PC-3 (cell line): Measurements from ENCODE around the gene METAP1. TPM values are rescaled to one million over a fixed set of nuclear protein-coding genes. Genes with fewer than 3 reads are reported as not detected.
"Not testable (repeated sequence)": the region's sequence is repeated elsewhere in the genome, so short reads cannot be mapped to it uniquely, and the experiment has no call there.

Experiments used
- ATAC-seq: fragments of 200-7000 bp; cut with Tn5 transposase; 2 replicates; pipeline ENCODE4 v1.9.1; 2020; ENCODE audit warnings: mild to moderate bottlenecking, moderate library complexity
- BruUV-seq: library from RNA; stranded (reverse); fragments of 400-500 nt; replicated peaks from 2 replicates; lab custom pipeline; 2021; lab: Mats Ljungman, UMichigan
- CTCF ChIA-PET: fragments of 300-600 bp; sonication (Branson Sonifier 250); formaldehyde crosslinking; loops from one replicate; lab custom pipeline; 2022; ENCODE audit warnings: antibody characterized with exemption; lab: Charles Lee
- POLR2A ChIA-PET: fragments of 300-600 bp; sonication (Branson Sonifier 250); formaldehyde crosslinking; loops from one replicate; lab custom pipeline; 2022; ENCODE audit warnings: antibody characterized with exemption; ENCODE audit not compliant: unreplicated experiment; lab: Charles Lee
- DNase-seq: peaks from one replicate; pipeline ENCODE4 v3.0.0-alpha.2; 2015
- H2AFZ ChIP-seq: fragments of 300-600 bp; sonication (generic); 2 replicates; pipeline ENCODE4 v1.6.0; 2016; ENCODE audit warnings: antibody characterized with exemption, low read length
- H3F3A ChIP-seq: fragments of 300-600 bp; sonication (generic); one replicate; pipeline ENCODE4 v1.6.0; 2017; ENCODE audit warnings: antibody characterized with exemption, low read length, control low read depth, mild to moderate bottlenecking; ENCODE audit not compliant: unreplicated experiment
- H3K27ac ChIP-seq: fragments of 300-600 bp; sonication (generic); 2 replicates; pipeline ENCODE4 v1.5.1; 2016; ENCODE audit warnings: mild to moderate bottlenecking, low read length
- H3K27me3 ChIP-seq: fragments of 300-600 bp; sonication (generic); 2 replicates; pipeline ENCODE4 v1.6.1; 2016; ENCODE audit warnings: low read length, mixed read lengths
- H3K36me3 ChIP-seq: fragments of 300-600 bp; sonication (generic); 2 replicates; pipeline ENCODE4 v1.6.1; 2016; ENCODE audit warnings: low read depth, mixed run types, low read length, mixed read lengths
- H3K4me1 ChIP-seq: fragments of 300-600 bp; sonication (generic); 2 replicates; pipeline ENCODE4 v1.5.1; 2016; ENCODE audit warnings: low read length; ENCODE audit not compliant: insufficient read depth
- H3K4me2 ChIP-seq: fragments of 300-600 bp; sonication (generic); 2 replicates; pipeline ENCODE4 v1.6.0; 2016; ENCODE audit warnings: low read length
- H3K4me3 ChIP-seq: fragments of 300-600 bp; sonication (generic); 2 replicates; pipeline ENCODE4 v1.5.1; 2016; ENCODE audit warnings: mild to moderate bottlenecking, low read length, mixed read lengths
- H3K79me2 ChIP-seq: fragments of 300-600 bp; sonication (generic); 2 replicates; pipeline ENCODE4 v1.6.1; 2017; ENCODE audit warnings: low read length, mixed read lengths
- H3K9ac ChIP-seq: fragments of 300-600 bp; sonication (generic); 2 replicates; pipeline ENCODE4 v1.6.0; 2016; ENCODE audit warnings: mild to moderate bottlenecking, low read length
- H3K9me2 ChIP-seq: fragments of 300-600 bp; sonication (generic); replicated peaks from 2 replicates; pipeline ENCODE4 v1.6.1; 2016; ENCODE audit warnings: mixed run types, low read length, mixed read lengths
- H3K9me3 ChIP-seq: fragments of 300-600 bp; sonication (generic); 2 replicates; pipeline ENCODE4 v1.6.1; 2016; ENCODE audit warnings: low read length, mixed read lengths
- H4K20me1 ChIP-seq: fragments of 300-600 bp; sonication (generic); 2 replicates; pipeline ENCODE4 v1.6.1; 2016; ENCODE audit warnings: low read length, mixed read lengths
- EZH2 ChIP-seq: fragments of 300-600 bp; sonication (generic); IDR thresholded peaks from one replicate; pipeline ENCODE4 v1.6.1; 2017; ENCODE audit warnings: antibody characterized with exemption, mild to moderate bottlenecking, low read length; ENCODE audit not compliant: unreplicated experiment
- EZH2phosphoT487 ChIP-seq: fragments of 300-600 bp; sonication (generic); IDR thresholded peaks from 2 replicates; pipeline ENCODE4 v1.6.1; 2018; ENCODE audit warnings: mild to moderate bottlenecking, antibody characterized with exemption, low read length, borderline replicate concordance
- intact Hi-C: fragments of 100-400 bp; cut with micrococcal nuclease; formaldehyde crosslinking; loops from 2 replicates; pipeline ENCODE4 v1.9.0; 2023
- total RNA-seq: library from RNA; depleted of rRNA; stranded (reverse); fragments of >200 nt; gene quantifications from 2 replicates; pipeline ENCODE4 v1.2.3, GENCODE V29; 2014
- TF ChIP-seq, protein P1 (sequence below): fragments of 300-600 bp; sonication (generic); conservative IDR thresholded peaks from 2 replicates; pipeline ENCODE4 v1.5.1; 2017; ENCODE audit warnings: antibody characterized with exemption, low read depth, mild to moderate bottlenecking, low read length

METAP1 gene
- total RNA-seq, 1 experiment from 2014 or later: 53.9 TPM

- H3K27ac ChIP-seq: no peak overlapping the region
- CTCF ChIA-PET: no interaction called here
- intact Hi-C loops: no loop called here
- no peaks in the 10 kb centered on the region for H3K9me3 ChIP-seq
- TF ChIP-seq, protein P1, sequence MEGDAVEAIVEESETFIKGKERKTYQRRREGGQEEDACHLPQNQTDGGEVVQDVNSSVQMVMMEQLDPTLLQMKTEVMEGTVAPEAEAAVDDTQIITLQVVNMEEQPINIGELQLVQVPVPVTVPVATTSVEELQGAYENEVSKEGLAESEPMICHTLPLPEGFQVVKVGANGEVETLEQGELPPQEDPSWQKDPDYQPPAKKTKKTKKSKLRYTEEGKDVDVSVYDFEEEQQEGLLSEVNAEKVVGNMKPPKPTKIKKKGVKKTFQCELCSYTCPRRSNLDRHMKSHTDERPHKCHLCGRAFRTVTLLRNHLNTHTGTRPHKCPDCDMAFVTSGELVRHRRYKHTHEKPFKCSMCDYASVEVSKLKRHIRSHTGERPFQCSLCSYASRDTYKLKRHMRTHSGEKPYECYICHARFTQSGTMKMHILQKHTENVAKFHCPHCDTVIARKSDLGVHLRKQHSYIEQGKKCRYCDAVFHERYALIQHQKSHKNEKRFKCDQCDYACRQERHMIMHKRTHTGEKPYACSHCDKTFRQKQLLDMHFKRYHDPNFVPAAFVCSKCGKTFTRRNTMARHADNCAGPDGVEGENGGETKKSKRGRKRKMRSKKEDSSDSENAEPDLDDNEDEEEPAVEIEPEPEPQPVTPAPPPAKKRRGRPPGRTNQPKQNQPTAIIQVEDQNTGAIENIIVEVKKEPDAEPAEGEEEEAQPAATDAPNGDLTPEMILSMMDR: no peak
- TF ChIP-seq EZH2 (no peak), EZH2phosphoT487 (no peak)
- no peak overlapping the region for H2AFZ ChIP-seq
- no peaks in the 10 kb centered on the region for H3K9me2 ChIP-seq
- no peak overlapping the region for H3K9ac ChIP-seq
- H3K4me3 ChIP-seq: no peak overlapping the region
- peaks cover 1% of the 10 kb centered on the region; the same call in 1 of the 2 replicates for H4K20me1 ChIP-seq
- BruUV-seq: no TSS peak
- ATAC-seq (no peak), DNase-seq (no peak)
- H3K4me2 ChIP-seq: no peak overlapping the region
- H3K36me3 ChIP-seq: peaks cover 19% of the 10 kb centered on the region
- no peaks in the 10 kb centered on the region for H3F3A ChIP-seq
- H3K27me3 ChIP-seq: no peaks in the 10 kb centered on the region
- no peaks in the 10 kb centered on the region for H3K4me1 ChIP-seq
- POLR2A ChIA-PET: no interaction called here
- H3K79me2 ChIP-seq: peaks cover 98% of the 10 kb centered on the region
These were observed 27.0 kb downstream of the METAP1 start for GRCh38 chr4:99022566-99022965.

DNA sequence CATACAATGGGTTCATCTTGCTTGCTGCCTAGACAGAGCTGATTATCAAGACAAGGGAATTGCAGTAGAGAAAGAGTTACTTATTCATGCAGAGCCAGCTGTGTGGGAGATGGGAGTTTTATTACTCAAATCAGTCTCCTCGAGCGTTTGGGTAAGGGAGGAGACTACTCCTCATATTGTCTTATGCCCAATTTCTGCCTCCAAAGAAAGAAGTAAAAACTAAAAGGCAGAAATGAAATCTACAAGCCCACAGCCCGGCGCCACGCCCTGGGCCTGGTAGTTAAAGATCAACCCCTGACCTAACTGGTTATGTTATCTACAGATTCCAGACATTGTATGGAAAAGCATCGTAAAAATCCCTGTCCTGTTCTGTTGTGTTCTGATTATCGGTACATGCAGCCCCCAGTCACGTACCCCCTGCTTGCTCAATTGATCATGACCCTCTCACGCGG is 28.3 kb downstream of the METAP1 start:
- DNase-seq, H3K9ac ChIP-seq, ATAC-seq, H3K4me1 ChIP-seq, H3F3A ChIP-seq, H3K9me3 ChIP-seq, H2AFZ ChIP-seq, H3K27ac ChIP-seq, BruUV-seq, intact Hi-C loops, H3K4me3 ChIP-seq, H3K27me3 ChIP-seq, H3K4me2 ChIP-seq, H3K9me2 ChIP-seq, H4K20me1 ChIP-seq, CTCF ChIA-PET, POLR2A ChIA-PET: not testable (repeated sequence)
- Histone ChIP-seq H3K36me3 (peaks cover 19% of the 10 kb centered on the region), H3K79me2 (peaks cover 98% of the 10 kb centered on the region)

DNA sequence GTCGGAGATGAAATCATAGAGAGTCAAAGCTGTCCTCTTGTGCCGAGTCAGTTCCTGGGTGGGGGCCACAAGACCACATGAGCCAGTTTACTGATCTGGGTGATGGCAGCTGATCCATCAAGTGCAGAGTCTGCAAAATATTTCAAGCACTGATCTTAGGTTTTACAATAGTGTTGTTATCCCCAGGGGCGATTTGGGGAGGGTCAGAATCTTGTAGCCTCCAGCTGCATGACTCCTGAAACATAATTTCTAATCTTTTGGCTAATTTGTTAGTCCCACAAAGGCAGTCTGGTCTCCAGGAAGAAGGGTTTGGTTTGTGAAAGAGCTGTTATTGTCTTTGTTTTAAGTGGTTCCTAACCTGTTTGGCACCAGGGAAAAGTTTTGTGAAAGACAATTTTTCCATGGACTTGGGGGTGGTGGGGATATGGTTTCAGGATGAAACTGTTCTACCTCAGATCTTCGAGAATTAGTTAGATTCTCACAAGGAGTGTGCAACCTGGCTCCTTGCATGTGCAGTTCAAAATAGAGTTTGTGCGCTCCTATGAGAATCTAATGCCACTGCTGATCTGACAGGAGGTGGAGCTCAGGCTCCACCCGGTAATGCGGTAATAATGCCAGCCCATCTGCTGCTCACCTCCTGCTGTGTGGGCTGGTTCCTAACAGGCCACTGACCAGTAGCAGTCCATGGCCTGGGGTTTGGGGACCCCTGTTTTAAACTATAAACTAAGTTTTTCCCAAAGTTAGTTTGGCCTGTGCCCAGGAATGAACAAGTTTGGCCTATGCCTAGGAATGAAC is 29.2 kb downstream of the METAP1 start:
- TF ChIP-seq, protein P1: no peak
- TF ChIP-seq EZH2: no peak
- TF ChIP-seq EZH2phosphoT487: no peak
- Histone ChIP-seq H3K9me2 (no peaks in the 10 kb centered on the region), H2AFZ (no peak overlapping the region), H3K4me3 (no peak overlapping the region), H3K27ac (no peak overlapping the region), H3K9ac (no peak overlapping the region), H3K9me3 (no peaks in the 10 kb centered on the region), H3K4me2 (no peak overlapping the region), H4K20me1 (peaks cover 4% of the 10 kb centered on the region; the same call in 1 of the 2 replicates), H3K79me2 (peaks cover 90% of the 10 kb centered on the region), H3K36me3 (peaks cover 14% of the 10 kb centered on the region), H3F3A (no peaks in the 10 kb centered on the region), H3K27me3 (no peaks in the 10 kb centered on the region), H3K4me1 (no peaks in the 10 kb centered on the region; the same call in 1 of the 2 replicates)
- no peak for DNase-seq
- BruUV-seq: no TSS peak
- POLR2A ChIA-PET: no interaction called here
- ATAC-seq: no peak
- CTCF ChIA-PET: no interaction called here
- intact Hi-C loops: no loop called here
